Islet precursor cell (in vitro differentiated cells): Measurements from ENCODE around the gene HSPB6.

Experiments
- DNase-seq: peaks from one replicate; pipeline ENCODE4 v3.0.0-alpha.2; 2018

The HSPB6 gene

GRCh38 chr19:35764432-35765315 is 7.8 kb upstream of the HSPB6 start:
- peak; percentile 35 for DNase-seq

GRCh38 chr19:35760711-35761349 is 4.0 kb upstream of the HSPB6 start:
- no peak for DNase-seq

- peak; percentile 32 for DNase-seq
These were observed 2.9 kb upstream of the HSPB6 start for GRCh38 chr19:35759697-35760096.

- DNase-seq = peak; percentile 100
These were observed 1.1 kb upstream of the HSPB6 start, which contains the start of gene PROSER3 for GRCh38 chr19:35757749-35758608. PROSER3 (plus strand) TSS chr19:35758176; CDS start chr19:35758216, 40 bp downstream.

GRCh38 chr19:35757231-35757748 is 461 bp upstream of the HSPB6 start:
- DNase-seq = peak; percentile 98

GRCh38 chr19:35755550-35756376 is 1.1 kb downstream of the HSPB6 start:
- peak; percentile 70 for DNase-seq

- DNase-seq = peak; percentile 32
These were observed 1.7 kb downstream of the HSPB6 start for GRCh38 chr19:35755131-35755549.

- DNase-seq = peak; percentile 42
These were observed 2.3 kb downstream of the HSPB6 start for GRCh38 chr19:35754370-35755130.

- peak; percentile 38 for DNase-seq
These were observed 3.0 kb downstream of the HSPB6 start for GRCh38 chr19:35753634-35754369.

GRCh38 chr19:35752746-35753350 is 4.0 kb downstream of the HSPB6 start:
- peak; percentile 27 for DNase-seq

GRCh38 chr19:35751839-35752745 is 4.7 kb downstream of the HSPB6 start:
- DNase-seq = no peak

GRCh38 chr19:35750167-35750566 is 6.7 kb downstream of the HSPB6 start:
- peak; percentile 90 for DNase-seq

- peak; percentile 100 for DNase-seq
These were observed 8.5 kb downstream of the HSPB6 start, which contains the start of gene LIN37 for GRCh38 chr19:35748106-35749020. LIN37 (plus strand) TSS chr19:35748576; CDS start chr19:35748725, 149 bp downstream.

- DNase-seq = no peak
These were observed 10.3 kb downstream of the HSPB6 start for GRCh38 chr19:35746531-35746930.

- DNase-seq = no peak
These were observed 10.8 kb downstream of the HSPB6 start for GRCh38 chr19:35746087-35746462.

- peak; percentile 99 for DNase-seq
These were observed 11.3 kb downstream of the HSPB6 start, which contains the start of the genes PSENEN and U2AF1L4 for GRCh38 chr19:35745328-35746086. PSENEN (plus strand) TSS chr19:35745651; CDS start chr19:35745931, 280 bp downstream. U2AF1L4 (minus strand) TSS chr19:35745418; CDS start chr19:35745391, 27 bp downstream.
